Measurements from ENCODE around the gene REXO1.

REXO1 gene

DNA sequence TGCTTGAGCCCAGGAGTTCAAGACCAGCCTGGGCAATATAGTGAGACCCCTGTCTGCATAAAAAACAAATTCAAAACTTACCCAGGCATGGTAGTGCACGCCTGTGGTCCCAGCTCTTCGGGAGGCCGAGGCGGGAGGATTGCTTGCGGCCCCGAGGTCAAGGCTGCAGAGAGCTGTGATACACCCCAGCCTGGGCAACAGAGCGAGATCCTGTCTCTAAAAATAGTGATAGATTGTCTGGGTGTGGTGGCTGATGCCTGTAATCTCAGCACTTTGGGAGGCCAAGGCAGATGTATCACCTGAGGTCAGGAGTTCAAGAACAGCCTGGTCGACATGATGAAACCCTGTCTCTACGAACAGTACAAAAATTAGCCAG is 19.1 kb upstream of the REXO1 start:
- H2AK5ac ChIP-seq (ENCODE audit: low read length, severe bottlenecking) = no peak overlapping the region
- no peaks in the 10 kb centered on the region for H3K27me3 ChIP-seq (ENCODE audit: control insufficient read depth in 1 of 2, insufficient read depth in 1 of 2, low read length in 2 of 2)
- peaks cover 10 to 24% of the 10 kb centered on the region in 2 experiments for H3K36me3 ChIP-seq (ENCODE audit: control insufficient read depth in 1 of 2, insufficient read depth in 2 of 2, low read depth in 1 of 2, low read length in 2 of 2)
- no peak overlapping the region for H3K23ac ChIP-seq (ENCODE audit: low read length in 2 of 2)
- no peak for DNase-seq
- H3K4ac ChIP-seq (ENCODE audit: low read depth in 1 of 2, low read length in 2 of 2) = no peak overlapping the region
- no peak overlapping the region for H3K9ac ChIP-seq (ENCODE audit: low read length)
- H3K14ac ChIP-seq (ENCODE audit: low read length in 2 of 2) = no peak overlapping the region
- H3K79me1 ChIP-seq (replicated peaks; ENCODE audit: low read length, poor library complexity, severe bottlenecking) = peaks cover 31% of the 10 kb centered on the region
- no peak overlapping the region for H3K27ac ChIP-seq (ENCODE audit: low read length, poor library complexity, severe bottlenecking)
- no peak overlapping the region for H2BK5ac ChIP-seq (ENCODE audit: low read depth, low read length, poor library complexity, severe bottlenecking)
- no peak overlapping the region for H2BK12ac ChIP-seq (ENCODE audit: low read length in 2 of 2)
- no peak overlapping the region for H3K18ac ChIP-seq (ENCODE audit: low read depth in 1 of 2, low read length in 2 of 2)
- no peak overlapping the region for H2BK120ac ChIP-seq (ENCODE audit: low read depth, low read length)
- no peak overlapping the region for H3K4me3 ChIP-seq (ENCODE audit: insufficient read depth in 1 of 2, low read depth in 1 of 2, low read length in 2 of 2)
- no peak overlapping the region for H4K8ac ChIP-seq (ENCODE audit: low read length)
- no peak overlapping the region for H2BK15ac ChIP-seq (ENCODE audit: low read depth, poor library complexity, severe bottlenecking)
- peak overlapping the region; percentile 39 for H4K91ac ChIP-seq (ENCODE audit: low read length)
- peaks cover 13% of the 10 kb centered on the region for H3K4me1 ChIP-seq (ENCODE audit: control insufficient read depth, insufficient read depth, low read depth, low read length)
- H2AFZ ChIP-seq (ENCODE audit: low read depth, low read length) = no peak overlapping the region
- WGBS = 92% methylated on average over 9 of the region's 9 CpGs
- H3K4me2 ChIP-seq (ENCODE audit: low read length, poor library complexity, severe bottlenecking) = no peak overlapping the region
- H3K9me3 ChIP-seq (ENCODE audit: control insufficient read depth, low read length) = no peaks in the 10 kb centered on the region

DNA sequence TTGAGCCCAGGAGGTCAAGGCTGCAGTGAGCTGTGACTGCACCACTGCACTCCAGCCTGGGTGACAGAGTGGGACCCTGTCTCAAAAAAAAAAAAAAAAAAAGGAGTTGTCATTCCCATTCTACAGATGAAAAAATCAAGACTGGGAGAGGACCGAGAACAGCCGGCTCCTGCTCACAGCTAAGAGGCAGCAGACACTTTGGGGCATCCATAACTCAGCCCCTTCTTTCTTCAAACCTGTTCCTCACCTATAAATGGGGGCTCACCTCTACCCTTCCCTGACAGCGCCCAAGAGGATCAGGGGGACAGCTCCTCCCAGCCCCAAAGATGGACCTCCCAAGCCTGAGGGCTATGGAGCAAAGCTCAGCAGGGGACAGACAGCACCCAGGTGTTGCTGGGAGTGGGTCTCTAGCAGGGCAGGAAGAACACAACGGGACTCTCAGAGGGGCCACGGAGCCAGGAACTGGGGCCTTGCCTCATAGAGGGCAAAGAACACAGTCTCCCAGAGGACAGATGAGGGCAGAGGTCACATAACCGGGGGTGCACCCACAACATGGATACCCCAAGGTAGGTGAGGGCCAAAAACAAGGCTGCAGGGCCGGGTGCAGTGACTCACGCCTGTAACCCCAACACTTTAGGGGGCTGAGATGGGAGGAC is 18.5 kb upstream of the REXO1 start:
- H3K4me1 ChIP-seq (ENCODE audit: control insufficient read depth, insufficient read depth, low read depth, low read length) = peaks cover 13% of the 10 kb centered on the region
- no peak overlapping the region for H2AK5ac ChIP-seq (ENCODE audit: low read length, severe bottlenecking)
- DNase-seq = no peak
- H3K23ac ChIP-seq (ENCODE audit: low read length in 2 of 2) = no peak overlapping the region
- no peak overlapping the region for H3K14ac ChIP-seq (ENCODE audit: low read length in 2 of 2)
- no peak overlapping the region for H3K18ac ChIP-seq (ENCODE audit: low read depth in 1 of 2, low read length in 2 of 2)
- H3K4ac ChIP-seq (ENCODE audit: low read depth in 1 of 2, low read length in 2 of 2) = no peak overlapping the region
- H3K9ac ChIP-seq (ENCODE audit: low read length) = no peak overlapping the region
- H3K36me3 ChIP-seq (ENCODE audit: control insufficient read depth in 1 of 2, insufficient read depth in 2 of 2, low read depth in 1 of 2, low read length in 2 of 2) = peaks cover 10 to 21% of the 10 kb centered on the region in 2 experiments
- H3K9me3 ChIP-seq (ENCODE audit: control insufficient read depth, low read length) = no peaks in the 10 kb centered on the region
- no peak overlapping the region for H2BK5ac ChIP-seq (ENCODE audit: low read depth, low read length, poor library complexity, severe bottlenecking)
- no peak overlapping the region for H2BK15ac ChIP-seq (ENCODE audit: low read depth, poor library complexity, severe bottlenecking)
- peaks cover 30% of the 10 kb centered on the region for H3K79me1 ChIP-seq (replicated peaks; ENCODE audit: low read length, poor library complexity, severe bottlenecking)
- H3K4me3 ChIP-seq (ENCODE audit: insufficient read depth in 1 of 2, low read depth in 1 of 2, low read length in 2 of 2) = no peak overlapping the region
- no peaks in the 10 kb centered on the region for H3K27me3 ChIP-seq (ENCODE audit: control insufficient read depth in 1 of 2, insufficient read depth in 1 of 2, low read length in 2 of 2)
- no peak overlapping the region for H3K27ac ChIP-seq (ENCODE audit: low read length, poor library complexity, severe bottlenecking)
- H2BK12ac ChIP-seq (ENCODE audit: low read length in 2 of 2) = no peak overlapping the region
- no peak overlapping the region for H2AFZ ChIP-seq (ENCODE audit: low read depth, low read length)
- H3K4me2 ChIP-seq (ENCODE audit: low read length, poor library complexity, severe bottlenecking) = no peak overlapping the region
- H4K8ac ChIP-seq (ENCODE audit: low read length) = no peak overlapping the region
- no peak overlapping the region for H2BK120ac ChIP-seq (ENCODE audit: low read depth, low read length)
- 98% methylated on average over 8 of the region's 8 CpGs for WGBS
- H4K91ac ChIP-seq (ENCODE audit: low read length) = peak overlapping the region; percentile 39

DNA sequence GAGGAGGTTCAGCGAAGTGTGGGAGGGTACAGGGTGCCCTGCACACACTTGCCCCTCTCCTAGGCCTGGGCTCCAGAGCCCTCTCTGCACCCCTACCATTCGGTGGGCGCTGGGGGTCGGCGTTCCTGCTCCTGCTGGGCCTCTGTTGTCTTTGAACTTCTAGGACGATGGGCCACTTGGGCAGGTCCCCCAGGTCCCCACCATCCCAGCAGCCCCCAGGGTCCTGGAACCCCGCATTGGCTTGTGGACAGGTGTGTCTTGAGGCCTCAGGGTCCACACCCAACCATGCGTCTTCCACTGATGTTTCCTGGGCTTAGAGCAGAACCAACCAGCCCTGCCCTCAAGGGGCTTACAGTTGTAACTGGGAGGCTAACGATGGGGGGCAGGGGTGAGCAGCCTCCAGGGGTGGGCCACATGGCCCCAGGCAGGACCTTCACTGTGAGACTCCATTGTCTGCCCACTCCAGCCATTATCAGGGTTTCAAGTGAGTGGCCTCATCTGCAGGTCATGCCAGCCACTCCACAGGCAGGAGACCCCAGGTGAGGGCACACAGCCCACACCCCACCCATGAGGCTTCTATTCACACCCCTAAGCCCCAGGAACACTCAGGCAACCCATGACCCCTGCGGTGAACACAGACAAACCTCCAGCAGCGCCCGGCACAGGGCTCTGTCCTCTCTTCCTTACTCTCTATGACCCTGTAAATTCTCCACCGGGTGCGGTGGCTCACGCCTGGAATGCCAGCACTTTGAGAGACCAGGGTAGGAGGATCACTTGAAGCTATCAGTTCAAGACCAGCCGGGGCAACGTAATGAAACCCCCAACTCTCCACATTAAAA is 17.1 kb upstream of the REXO1 start:
- Histone ChIP-seq H3K9me3 (ENCODE audit: control insufficient read depth, low read length) (no peaks in the 10 kb centered on the region), H3K79me1 (replicated peaks; ENCODE audit: low read length, poor library complexity, severe bottlenecking) (peaks cover 21% of the 10 kb centered on the region), H2BK15ac (ENCODE audit: low read depth, poor library complexity, severe bottlenecking) (peak overlapping the region; percentile 44), H3K18ac (ENCODE audit: low read depth in 1 of 2, low read length in 2 of 2) (peak overlapping the region in 1 of 2 experiments; percentile 63), H2AFZ (ENCODE audit: low read depth, low read length) (no peak overlapping the region), H3K27ac (ENCODE audit: low read length, poor library complexity, severe bottlenecking) (peak overlapping the region; percentile 2), H3K36me3 (ENCODE audit: control insufficient read depth in 1 of 2, insufficient read depth in 2 of 2, low read depth in 1 of 2, low read length in 2 of 2) (peaks cover 3 to 9% of the 10 kb centered on the region in 2 experiments), H3K4me1 (ENCODE audit: control insufficient read depth, insufficient read depth, low read depth, low read length) (peaks cover 26% of the 10 kb centered on the region), H3K4me3 (ENCODE audit: insufficient read depth in 1 of 2, low read depth in 1 of 2, low read length in 2 of 2) (peak overlapping the region in 1 of 2 experiments; percentile 79), H4K91ac (ENCODE audit: low read length) (peak overlapping the region; percentile 36), H2BK120ac (ENCODE audit: low read depth, low read length) (no peak overlapping the region), H3K14ac (ENCODE audit: low read length in 2 of 2) (peak overlapping the region in 1 of 2 experiments; percentile 1), H2BK12ac (ENCODE audit: low read length in 2 of 2) (peak overlapping the region; percentile 45 to 83), H3K23ac (ENCODE audit: low read length in 2 of 2) (peak overlapping the region in 1 of 2 experiments; percentile 32), H3K4ac (ENCODE audit: low read depth in 1 of 2, low read length in 2 of 2) (peak overlapping the region; percentile 27 to 29), H3K9ac (ENCODE audit: low read length) (peak overlapping the region; percentile 91), H2AK5ac (ENCODE audit: low read length, severe bottlenecking) (peak overlapping the region; percentile 27), H3K4me2 (ENCODE audit: low read length, poor library complexity, severe bottlenecking) (peak overlapping the region; percentile 95), H2BK5ac (ENCODE audit: low read depth, low read length, poor library complexity, severe bottlenecking) (no peak overlapping the region), H3K27me3 (ENCODE audit: control insufficient read depth in 1 of 2, insufficient read depth in 1 of 2, low read length in 2 of 2) (no peaks in the 10 kb centered on the region), H4K8ac (ENCODE audit: low read length) (peak overlapping the region; percentile 58)
- 94% methylated on average over 17 of the region's 17 CpGs for WGBS
- DNase-seq = no peak

Measured in mesenchymal stem cell (in vitro differentiated cells and primary cell).